ENCODE data around the gene GPR25.

Gene GPR25, protein sequence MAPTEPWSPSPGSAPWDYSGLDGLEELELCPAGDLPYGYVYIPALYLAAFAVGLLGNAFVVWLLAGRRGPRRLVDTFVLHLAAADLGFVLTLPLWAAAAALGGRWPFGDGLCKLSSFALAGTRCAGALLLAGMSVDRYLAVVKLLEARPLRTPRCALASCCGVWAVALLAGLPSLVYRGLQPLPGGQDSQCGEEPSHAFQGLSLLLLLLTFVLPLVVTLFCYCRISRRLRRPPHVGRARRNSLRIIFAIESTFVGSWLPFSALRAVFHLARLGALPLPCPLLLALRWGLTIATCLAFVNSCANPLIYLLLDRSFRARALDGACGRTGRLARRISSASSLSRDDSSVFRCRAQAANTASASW

DNA sequence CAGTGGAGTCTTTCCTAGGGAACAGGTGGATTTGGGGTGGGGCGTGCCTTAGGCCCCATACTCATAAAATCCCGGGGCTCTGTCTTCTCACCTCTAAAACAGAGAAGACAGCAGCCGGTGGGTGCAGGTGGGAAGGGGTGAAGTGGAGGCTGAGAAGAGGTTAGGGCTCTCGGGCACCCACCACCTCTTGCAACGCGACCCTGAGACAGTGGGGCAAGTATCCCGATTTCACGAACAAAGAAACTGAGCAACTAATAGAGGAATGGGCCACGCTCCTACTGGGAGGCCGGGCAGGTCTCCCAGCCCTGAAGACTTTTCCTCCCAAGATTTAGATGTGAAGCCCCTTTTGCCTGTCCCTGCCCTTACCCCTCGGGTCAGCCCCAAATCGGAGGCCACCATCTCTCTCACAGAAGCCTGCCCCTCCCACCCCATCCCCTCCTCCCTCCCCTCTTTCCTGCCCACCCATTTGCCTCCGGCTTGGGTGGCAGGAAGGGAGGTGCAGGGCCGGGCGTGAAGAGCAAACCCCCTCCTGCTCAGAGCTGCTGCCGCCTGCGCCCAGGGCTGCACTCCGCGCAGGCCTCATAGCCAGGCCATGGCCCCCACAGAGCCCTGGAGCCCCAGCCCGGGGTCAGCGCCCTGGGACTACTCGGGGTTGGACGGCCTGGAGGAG, at the start of gene GPR25:
TSS of gene GPR25 (plus strand) at position 536 of the 670 bp plus-strand sequence. CDS start at position 593, 57 bp downstream.
- DNase-seq, result no peak

DNA sequence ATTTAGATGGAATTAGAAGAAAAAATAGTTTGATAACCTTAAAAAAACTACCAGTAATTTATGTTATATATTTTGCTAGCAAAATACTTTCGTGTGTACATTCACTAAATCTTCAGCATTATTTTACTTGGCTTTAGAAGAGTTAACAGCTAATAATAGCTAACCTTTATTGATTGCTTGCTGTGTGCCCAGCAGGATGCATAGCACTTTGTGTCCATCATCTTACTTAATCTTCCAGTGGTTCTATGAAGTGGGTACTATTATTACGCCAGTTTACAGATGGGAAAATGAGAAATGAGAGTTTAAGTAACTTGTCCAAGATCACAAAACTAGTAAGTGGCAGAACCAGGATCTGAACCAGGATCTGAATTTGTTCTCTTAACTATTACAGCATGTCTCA, 41.7 kb upstream of the GPR25 start:
- no peak for DNase-seq

DNA sequence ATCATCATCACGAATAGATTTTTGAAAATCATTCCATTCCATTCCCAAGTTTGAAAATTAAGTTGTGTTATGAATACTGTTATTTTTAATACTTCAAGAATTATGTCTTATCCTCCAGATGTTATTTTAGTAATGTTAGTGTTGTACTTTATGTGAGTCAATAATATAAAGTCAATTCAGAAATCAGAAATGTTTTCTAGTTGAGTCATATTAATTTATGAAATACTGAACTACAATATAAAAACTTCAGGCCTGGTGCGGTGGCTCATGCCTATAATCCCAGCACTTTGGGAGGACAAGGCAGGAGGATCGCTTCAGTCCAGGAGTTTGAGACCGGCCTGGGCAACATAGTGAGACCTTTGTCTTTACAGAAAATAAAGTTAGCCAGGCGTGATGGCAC, 38.4 kb upstream of the GPR25 start:
- no peak for DNase-seq

DNA sequence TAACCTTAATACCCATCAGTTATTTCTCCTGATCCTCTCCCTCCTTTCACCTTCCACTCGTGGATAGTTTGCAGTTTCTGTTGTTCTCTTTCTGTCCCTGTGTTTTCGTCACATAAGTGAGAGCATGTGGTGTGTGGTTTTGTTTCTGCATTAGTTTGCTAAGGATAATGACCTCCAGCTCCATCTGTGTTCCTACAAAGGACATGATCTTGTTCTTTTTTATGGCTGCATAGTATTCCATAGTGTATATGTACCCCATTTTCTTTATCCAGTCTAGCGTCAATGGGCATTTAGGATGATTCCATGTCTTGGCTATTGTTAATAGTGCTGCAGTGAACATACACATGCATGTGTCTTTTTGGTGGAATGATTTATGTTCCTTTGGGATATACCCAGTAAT, 36.6 kb upstream of the GPR25 start:
- no peak for DNase-seq

DNA sequence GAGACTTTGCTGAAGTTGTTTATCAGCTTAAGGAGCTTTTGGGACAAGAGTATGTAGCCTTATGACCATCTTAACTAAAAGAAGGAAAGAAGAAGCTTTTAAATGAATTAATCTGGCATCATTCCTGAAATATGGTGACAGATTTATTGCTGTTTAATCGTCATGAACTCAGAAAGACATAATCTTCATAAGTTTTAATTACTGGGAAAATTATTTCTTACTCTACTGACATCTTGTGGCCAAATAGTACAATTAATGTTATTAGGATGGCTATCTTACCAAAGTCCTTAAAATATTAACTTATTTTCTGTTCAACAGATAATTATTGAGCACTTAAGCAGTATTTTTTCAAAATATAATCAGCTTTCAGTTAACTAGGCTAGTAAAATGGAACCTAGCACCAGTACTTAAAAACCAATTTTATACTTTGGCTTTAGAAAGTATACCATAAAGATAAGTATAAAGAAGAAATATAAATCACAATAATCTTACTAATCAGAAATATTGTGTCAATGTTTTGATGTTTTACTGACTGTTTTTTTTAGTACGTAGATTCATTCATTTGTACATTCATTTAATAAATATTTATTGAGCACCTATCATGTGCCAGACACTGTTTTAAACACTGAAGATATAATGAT, 34.7 kb upstream of the GPR25 start:
- peak in 1 of 2 experiments; percentile 18 for DNase-seq

DNA sequence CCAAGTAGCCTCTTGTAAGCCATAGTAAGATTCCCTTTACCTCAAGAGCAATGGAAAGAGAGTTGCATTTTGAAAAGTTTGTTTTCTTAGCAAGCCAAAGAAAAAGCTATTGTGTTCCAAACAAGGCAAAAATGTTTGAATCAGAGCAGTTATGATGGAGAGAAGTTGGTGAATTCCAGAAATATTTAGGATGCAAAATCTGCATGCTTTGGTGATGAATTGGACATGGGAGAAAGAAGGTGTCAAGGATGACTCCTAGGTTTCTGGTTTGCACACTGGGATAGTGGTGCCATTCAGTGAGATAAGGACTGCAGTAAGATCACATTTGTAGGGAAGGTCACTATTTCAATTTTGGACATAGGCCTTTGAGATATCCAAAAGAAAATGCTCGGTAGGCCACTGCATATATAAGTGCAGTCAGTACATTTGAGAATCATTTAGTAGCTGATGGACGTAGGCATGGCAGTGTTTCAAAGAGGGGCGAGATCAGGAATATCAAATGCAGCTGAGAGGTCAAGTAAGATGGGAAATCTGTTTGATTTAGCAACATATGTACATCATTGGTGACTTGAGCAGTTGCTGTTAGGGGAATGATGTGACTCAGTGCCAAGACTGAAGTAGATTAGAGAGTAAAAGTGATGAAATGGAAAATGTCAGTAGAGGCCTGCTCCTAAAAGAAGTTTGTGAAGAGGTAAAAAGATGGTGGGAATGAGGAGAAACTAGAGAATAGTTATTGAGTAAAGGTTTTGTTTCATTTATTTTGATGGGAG, 33.9 kb upstream of the GPR25 start:
- no peak for DNase-seq

DNA sequence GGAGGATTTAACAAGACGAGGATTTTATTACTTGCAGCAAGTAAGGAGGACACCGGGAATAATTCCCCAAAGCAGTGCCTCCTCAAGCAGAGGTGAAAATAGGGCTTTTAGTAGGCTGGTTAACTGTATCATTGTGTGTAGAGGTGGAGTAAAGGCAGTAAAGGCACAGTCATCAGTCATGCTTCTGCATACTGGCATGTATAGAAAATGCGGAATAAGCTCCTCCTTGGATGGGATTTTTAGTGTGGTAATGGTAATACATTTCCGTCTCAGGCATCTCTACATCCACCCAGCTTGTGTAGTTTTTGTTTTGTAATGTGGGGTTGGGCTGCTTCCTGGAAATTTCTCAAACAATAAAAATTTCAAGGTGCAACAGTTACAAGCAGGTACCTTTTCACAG, 27.4 kb upstream of the GPR25 start:
- no peak for DNase-seq

DNA sequence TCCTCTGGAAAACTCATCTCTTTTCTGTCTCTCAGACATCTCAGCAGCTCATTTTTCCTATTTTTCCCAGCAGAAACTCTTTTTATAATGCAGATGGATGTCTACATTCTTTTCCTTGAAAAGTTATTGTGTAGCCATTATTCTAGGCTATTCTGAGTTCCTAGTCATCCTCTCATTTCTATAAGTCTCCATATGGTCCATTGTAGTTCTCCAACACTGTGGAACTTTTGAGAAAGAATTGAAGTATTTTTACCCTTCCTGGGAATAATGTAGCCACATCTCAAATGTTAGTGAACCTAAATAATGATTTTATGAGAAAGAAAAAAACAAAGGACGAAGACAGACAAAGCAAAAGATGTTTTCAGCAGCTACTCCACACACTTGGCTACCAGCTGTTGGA, 26.4 kb upstream of the GPR25 start:
- no peak for DNase-seq

DNA sequence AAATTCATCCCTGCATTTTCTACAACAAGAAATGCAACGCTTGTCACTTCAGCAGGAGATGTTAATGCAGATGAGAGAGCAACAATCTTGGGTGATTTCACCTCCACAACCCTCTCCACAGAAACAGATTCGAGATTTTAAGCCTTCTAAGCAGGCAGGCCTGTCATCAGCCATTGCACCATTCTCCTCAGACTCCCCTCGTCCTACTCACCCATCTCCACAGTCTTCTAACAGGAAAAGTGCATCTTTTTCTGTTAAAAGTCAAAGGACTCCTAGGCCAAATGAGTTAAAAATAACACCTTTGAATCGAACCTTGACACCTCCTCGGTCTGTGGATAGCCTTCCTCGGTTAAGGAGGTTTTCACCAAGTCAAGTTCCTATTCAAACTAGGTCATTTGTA, 23.4 kb upstream of the GPR25 start:
- DNase-seq, result no peak

DNA sequence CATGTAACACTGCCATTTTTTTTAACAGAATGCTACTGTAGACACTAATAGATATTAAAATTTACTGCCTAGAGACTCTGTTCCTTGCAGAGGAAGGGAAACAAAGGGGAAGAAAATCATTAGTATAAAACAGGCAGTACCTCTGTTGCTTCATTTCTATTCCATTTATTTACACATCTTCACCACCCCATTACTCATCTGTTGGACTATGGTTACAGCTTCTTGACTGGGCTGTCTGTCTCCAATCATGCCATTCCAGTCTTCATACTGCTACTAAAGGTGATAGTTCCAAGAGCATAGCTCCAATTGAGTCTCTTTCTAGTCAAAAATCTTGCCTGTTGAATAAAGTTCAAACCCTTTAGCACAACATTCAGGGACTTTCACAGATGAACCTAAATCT, 22.2 kb upstream of the GPR25 start:
- DNase-seq, result no peak

DNA sequence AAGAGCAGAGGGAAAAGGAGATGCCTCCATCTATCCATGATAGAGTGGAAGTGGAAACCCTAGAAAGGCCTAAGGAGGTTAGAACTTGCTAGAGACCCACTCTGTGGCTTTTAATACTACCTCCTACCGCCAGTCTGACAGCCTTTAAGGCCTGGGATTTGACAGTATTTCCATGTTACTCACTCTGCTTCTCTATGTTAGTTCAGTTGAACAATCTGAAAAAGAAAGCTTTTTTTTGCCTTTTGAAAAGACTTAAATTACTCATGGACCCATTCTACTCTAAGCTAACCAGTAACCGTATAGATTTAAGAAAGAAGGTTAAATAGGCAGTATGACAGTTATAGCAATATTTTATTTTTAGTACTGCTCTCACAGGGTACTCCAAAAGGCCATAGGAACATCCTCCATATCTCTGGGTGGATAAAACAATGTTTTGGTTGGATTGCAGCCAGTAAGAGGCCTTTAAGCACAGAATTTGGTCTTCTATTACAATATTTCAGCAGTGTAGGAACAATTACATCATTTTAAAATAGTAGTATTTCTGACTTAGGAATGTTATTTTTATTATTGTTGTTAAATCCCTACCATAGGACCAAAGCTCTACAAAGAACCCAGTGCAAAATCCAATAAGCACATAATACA, 15.9 kb upstream of the GPR25 start:
- no peak for DNase-seq

DNA sequence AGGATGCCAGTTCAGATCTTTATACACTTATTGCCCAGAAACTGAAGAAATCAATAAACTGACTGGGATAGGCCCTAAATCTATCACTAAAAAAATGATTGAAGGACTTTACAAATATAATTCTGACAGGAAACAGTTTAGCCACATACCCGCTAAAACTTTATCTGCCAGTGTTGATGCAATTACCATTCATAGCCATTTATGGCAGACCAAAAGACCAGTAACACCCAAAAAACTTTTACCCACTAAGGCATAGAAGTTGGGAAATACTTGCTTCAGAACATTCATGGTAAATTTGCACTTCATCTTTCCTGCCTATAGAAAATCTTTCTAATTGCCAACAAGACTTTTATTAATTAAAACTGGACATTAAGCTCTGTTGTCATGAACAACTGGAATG, 15.0 kb upstream of the GPR25 start:
- no peak for DNase-seq

DNA sequence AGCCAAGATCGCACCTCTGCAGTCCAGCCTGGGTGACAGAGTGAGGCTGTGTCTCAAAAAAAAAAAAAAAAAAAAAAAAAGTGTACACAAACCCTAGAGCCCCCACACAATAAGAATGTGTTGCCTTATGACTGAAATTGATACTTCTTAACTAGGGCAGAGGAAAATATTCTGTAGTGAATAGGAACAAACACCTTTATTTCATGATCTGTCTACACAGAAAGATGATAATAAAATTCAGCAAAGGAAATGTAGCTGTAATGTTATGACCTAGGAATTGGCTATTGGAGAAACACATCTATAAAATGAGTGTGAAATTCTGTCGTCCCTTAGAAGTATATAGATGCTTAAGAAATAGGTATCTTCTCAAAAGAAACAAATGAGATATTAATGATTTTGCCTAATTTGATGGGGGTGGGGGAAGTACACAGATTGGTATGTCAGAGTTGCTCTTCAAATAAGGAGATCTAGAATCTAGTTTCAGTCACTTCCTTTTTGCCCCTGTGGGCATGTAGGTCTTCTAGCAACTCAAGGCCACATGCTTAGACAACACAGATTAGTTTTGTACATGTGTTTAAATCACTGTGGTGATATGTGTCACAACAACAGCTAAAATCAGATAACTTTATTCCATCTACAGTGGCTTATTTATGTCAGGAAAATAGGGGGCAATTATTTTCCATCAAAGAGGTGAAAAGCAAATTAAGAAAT, 10.7 kb upstream of the GPR25 start:
- DNase-seq, result no peak

DNA sequence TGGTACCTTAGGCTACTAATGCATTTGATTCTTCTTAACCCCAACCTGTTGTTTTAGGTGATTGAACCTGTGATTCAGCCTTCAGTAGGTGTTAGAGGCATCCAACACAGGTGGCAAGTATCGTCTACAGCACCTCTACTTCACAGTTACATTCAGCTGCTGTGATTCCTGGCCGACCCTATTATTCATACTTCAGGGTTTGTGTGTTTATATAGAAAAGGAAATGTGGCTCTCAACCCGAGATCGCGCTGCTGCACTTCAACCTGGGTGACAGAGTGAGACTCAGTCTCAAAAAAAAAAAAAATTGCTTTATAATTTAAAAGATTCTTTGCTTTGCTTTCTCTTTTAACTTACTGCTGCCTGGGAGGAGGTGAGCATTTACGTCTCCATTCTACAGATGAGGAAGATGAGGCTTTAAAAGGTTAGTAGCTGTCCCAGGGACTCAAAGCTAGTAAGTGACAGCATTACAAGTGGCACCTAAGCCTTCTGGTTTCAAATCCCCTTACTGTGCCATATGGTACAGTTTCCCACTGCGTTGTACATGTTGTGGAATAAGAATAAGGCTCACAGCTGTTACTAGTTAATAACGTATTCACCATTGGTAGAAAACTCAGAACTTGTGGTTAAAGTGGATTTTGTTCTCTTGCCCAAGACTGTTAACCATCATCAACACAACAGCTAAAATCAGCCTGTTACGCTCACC, 9.9 kb upstream of the GPR25 start:
- DNase-seq, result peak; percentile 80 to 93

DNA sequence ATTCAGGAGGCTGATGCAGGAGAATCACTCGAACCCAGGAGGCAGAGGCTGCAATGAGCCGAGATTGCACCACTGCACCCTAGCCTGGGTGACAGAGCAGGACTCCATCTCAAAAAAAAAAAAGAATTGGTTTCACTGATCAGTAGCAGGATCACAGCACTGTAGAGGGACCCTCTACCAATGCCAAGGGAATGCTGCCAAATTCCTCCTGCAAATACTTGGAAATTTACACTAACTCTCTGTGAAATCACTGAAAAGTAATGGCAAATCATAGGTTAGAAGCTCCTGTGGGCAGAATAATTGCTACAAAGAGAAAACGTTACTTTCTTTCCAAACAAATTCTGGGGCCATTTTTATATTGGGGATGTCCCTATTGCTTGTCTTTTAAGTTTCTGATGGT, 6.7 kb upstream of the GPR25 start:
- no peak for DNase-seq

DNA sequence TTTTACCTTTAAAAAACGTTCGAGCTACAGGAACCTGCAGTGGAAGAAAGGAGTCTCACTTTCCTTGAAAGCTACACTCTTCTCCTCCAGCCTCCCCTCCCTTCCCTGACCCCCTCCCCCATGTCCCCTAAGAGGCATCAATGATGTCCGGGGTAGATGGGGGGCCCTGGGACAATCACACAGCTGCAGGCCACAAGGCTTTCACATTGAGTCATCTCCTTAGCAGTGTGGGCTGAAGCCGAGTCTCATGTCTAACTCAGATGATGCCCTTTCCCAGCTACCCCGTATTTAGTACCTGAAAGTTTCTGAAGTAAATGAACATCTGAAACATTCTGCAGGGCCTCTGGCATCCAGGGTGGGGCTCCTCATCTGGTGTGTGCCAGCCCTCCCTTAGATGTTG, 6.3 kb upstream of the GPR25 start:
- DNase-seq, result no peak

DNA sequence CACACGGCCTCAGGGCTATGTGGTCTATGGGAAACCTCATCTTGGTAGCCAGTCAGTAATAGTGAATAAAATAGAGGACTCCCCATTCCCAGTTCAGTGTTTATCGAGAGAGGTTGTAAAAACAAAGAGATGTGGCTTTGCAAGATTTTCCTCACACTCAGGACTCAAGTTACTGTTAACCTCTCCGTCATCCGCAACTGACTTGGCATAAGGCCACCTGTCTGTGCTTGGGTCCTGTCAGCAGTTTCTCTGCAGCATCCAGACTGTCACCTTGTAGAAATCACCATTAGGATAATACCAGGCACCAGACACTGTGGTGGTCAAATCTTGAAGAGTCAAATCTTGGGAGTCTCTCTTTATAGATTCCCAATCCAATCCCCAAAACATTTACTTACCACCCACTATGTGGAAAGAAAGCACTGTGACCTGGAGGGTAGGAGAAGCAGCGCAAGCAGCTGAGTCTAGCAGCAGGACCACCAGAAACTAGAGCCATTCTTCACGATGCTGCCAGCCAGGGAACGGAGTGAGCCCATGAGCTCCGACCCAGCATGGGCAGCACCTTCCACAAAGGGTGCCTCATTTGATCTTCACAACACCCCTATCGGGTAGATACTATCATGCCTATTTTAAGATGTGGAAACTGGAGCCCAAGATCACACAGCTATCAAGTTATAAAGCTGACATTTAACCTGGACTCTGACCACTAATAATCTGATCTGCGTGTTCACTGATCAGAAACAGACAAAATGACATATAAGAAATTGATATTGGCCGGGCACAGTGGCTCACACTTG, 5.6 kb upstream of the GPR25 start:
- DNase-seq, result peak in 1 of 2 experiments; percentile 13

DNA sequence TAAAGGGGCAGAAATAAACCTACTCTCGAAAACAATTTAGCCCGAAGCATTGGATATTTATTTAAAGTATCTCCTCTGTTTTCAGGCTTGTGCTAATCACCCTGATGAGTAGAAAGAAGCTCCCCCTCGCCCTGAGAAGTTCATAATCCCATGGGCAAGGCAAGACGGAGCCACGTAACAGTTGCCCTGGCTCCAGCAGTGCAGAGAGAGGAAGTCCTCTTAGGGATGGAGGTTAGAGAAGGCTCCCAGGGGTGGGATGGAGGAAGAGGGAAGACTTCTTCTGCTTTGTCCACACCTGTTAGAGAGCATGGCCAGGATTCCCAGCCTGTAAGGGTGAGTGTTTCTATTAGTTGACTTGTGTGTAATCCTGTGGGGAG, 3.4 kb upstream of the GPR25 start:
- DNase-seq, result no peak

DNA sequence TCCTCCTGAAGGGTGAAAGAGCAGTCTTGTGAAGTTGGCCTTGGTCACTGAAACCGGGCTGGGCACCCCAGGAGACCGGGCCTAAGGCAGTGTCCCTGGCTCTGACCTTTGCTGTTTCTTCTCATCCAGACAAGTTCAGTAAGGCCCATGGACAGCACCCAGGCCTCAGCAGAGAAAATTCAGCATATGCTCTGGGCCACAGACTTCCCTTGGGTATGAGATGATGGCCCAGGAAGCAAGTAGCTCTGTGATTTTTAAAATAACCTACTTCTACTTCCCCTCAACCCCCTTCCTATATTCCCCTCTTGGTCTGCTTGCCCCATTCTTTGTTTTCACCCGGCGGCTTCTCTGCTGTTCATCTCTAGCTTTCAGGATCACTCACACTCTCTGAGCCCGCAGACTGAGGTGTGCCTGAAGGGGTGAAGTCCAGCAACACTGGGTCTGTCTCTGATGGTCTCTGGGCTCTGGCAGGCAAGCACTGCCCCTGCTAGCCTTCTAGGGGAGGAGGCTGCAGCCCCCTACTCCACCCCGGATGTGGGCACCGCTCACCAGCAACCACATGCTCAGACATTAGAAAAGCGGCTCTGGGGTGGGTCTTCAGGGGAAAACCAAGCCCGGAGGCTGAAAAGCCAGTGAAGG, 2.9 kb upstream of the GPR25 start:
- DNase-seq, result no peak

DNA sequence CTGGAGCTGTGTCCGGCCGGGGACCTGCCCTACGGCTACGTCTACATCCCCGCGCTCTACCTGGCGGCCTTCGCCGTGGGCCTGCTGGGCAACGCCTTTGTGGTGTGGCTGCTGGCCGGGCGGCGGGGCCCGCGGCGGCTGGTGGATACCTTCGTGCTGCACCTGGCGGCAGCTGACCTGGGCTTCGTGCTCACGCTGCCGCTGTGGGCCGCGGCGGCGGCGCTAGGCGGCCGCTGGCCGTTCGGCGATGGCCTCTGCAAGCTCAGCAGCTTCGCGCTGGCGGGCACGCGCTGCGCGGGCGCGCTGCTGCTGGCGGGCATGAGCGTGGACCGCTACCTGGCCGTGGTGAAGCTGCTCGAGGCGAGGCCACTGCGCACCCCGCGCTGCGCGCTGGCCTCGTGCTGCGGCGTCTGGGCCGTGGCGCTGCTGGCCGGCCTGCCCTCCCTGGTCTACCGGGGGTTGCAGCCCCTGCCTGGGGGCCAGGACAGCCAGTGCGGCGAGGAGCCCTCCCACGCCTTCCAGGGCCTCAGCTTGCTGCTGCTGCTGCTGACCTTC, 412 bp downstream of the GPR25 start:
- no peak for DNase-seq
